Measurements from ENCODE around the gene CYP24A1. TPM values are rescaled to one million over a fixed set of nuclear protein-coding genes. Genes with fewer than 3 reads are reported as not detected.
A peak's percentile ranks its signal among the peaks of the same experiment; 100 is the strongest.

CYP24A1 gene
- polyA plus RNA-seq, 1 donor (not counting 4 experiments of a cell fraction or from before 2014, with no cell fraction given) = 18.2 TPM

DNA sequence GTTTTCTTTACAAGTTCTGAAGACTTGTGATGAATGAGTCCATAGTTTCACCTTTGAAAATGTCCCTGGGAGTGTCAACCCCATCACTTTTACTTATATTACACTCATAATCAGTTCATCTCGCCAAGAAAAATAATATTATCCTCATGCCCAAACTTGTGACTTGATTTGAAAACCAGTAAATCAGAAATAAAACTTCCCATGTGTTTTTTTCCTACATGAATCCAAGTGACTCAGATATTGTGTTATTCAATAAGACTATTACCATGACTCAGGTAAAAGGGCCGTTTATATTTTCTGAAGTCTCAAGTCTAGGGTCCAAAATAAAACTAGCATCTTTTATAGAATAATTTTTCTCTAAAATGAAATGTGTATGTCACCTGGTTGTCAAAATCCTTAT, 15.8 kb upstream of the CYP24A1 start:
- FAIRE-seq = peak; percentile 46
- no peak overlapping the region for H3K9ac ChIP-seq (ENCODE audit: control insufficient read depth, extremely low read depth, insufficient read depth, low read length)
- no peak for TF ChIP-seq EZH2 (IDR thresholded peaks at IDR 0.05; ENCODE audit: low read length)
- TF ChIP-seq, protein P1, sequence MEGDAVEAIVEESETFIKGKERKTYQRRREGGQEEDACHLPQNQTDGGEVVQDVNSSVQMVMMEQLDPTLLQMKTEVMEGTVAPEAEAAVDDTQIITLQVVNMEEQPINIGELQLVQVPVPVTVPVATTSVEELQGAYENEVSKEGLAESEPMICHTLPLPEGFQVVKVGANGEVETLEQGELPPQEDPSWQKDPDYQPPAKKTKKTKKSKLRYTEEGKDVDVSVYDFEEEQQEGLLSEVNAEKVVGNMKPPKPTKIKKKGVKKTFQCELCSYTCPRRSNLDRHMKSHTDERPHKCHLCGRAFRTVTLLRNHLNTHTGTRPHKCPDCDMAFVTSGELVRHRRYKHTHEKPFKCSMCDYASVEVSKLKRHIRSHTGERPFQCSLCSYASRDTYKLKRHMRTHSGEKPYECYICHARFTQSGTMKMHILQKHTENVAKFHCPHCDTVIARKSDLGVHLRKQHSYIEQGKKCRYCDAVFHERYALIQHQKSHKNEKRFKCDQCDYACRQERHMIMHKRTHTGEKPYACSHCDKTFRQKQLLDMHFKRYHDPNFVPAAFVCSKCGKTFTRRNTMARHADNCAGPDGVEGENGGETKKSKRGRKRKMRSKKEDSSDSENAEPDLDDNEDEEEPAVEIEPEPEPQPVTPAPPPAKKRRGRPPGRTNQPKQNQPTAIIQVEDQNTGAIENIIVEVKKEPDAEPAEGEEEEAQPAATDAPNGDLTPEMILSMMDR (optimal IDR thresholded peaks at IDR 0.05 in 1 of 3, IDR thresholded peaks at IDR 0.05 in 1 of 3, conservative IDR thresholded peaks at IDR 0.05 in 1 of 3; ENCODE audit: extremely low read depth in 1 of 3, insufficient read depth in 2 of 3, low read length in 3 of 3) = no peak
- no peaks in the 10 kb centered on the region for H3K79me2 ChIP-seq (ENCODE audit: control insufficient read depth, insufficient read depth, low read length)
- H3K27ac ChIP-seq (ENCODE audit: control insufficient read depth, insufficient read depth, low read length) = peak overlapping the region; percentile 84
- no peaks in the 10 kb centered on the region for H3K27me3 ChIP-seq (ENCODE audit: control insufficient read depth, extremely low read depth, insufficient read depth, low read length)
- no peaks in the 10 kb centered on the region for H3K36me3 ChIP-seq (ENCODE audit: control insufficient read depth in 2 of 2, extremely low read depth in 1 of 2, insufficient read depth in 2 of 2, low read length in 2 of 2)
- peak overlapping the region; percentile 27 for H2AFZ ChIP-seq (ENCODE audit: control insufficient read depth, low read length)
- no peaks in the 10 kb centered on the region for H4K20me1 ChIP-seq (ENCODE audit: control insufficient read depth, extremely low read depth, insufficient read depth, low read length)
- H3K4me1 ChIP-seq (ENCODE audit: control insufficient read depth, extremely low read depth, insufficient read depth, low read length) = peaks cover 34% of the 10 kb centered on the region
- H3K9me3 ChIP-seq (ENCODE audit: control insufficient read depth, low read depth, low read length) = no peaks in the 10 kb centered on the region
- H3K4me2 ChIP-seq (ENCODE audit: control insufficient read depth, extremely low read depth, insufficient read depth, low read depth, low read length) = peak overlapping the region; percentile 38
- dilution Hi-C loops (cut with MboI; ENCODE audit: extremely low pct_ligation_motif_present, low sequenced_read_pairs) = no loop called here
- no peak overlapping the region for H3K4me3 ChIP-seq (ENCODE audit: control insufficient read depth in 2 of 3, extremely low read depth in 1 of 3, insufficient read depth in 2 of 3, low read depth in 1 of 3, low read length in 3 of 3)
- H3K9me1 ChIP-seq (ENCODE audit: control insufficient read depth, extremely low read depth, insufficient read depth, low read length) = no peaks in the 10 kb centered on the region
- DNase-seq (ENCODE audit: low read depth, low spot score) = no peak

DNA sequence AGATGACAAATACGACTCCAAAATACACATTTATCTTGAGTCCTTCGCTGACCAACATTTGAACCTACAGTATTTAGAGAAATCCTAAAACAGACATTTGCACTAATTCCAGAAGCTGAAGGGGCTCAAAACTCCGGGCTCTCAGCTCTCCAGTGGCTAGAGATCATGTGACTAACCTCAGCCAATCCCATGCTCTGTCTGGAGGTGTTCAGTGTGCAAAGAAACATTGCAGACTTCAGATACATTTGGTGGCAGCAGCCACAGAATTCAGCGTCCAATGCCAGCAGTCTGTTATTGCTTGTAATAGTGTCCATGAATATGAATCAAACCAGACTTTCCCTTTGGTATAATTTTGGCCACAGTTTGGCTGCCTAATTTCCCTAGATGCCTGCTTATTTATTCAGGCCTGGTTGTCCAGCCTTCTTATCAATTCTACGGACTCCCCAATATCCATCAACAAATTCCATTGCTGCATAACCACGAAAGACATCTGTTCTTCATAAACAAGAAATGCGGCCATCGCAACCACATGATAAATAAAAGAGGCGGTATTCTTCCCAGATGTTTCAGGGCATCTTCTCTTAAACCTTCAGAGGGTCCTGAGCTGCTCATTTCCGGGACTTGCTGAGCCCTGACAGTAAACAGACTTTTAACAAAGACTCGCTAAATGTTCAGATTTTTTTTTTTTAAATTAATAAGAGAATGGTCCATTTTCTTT, 14.5 kb upstream of the CYP24A1 start:
- H3K9me1 ChIP-seq (ENCODE audit: control insufficient read depth, extremely low read depth, insufficient read depth, low read length) = no peaks in the 10 kb centered on the region
- no peaks in the 10 kb centered on the region for H3K79me2 ChIP-seq (ENCODE audit: control insufficient read depth, insufficient read depth, low read length)
- no peak overlapping the region for H3K9ac ChIP-seq (ENCODE audit: control insufficient read depth, extremely low read depth, insufficient read depth, low read length)
- DNase-seq (ENCODE audit: low read depth, low spot score) (no peak), FAIRE-seq (peak; percentile 5)
- peaks cover 36% of the 10 kb centered on the region for H3K4me1 ChIP-seq (ENCODE audit: control insufficient read depth, extremely low read depth, insufficient read depth, low read length)
- H3K4me3 ChIP-seq (ENCODE audit: control insufficient read depth in 2 of 3, extremely low read depth in 1 of 3, insufficient read depth in 2 of 3, low read depth in 1 of 3, low read length in 3 of 3) = no peak overlapping the region
- no peak overlapping the region for H2AFZ ChIP-seq (ENCODE audit: control insufficient read depth, low read length)
- TF ChIP-seq, protein P1 (optimal IDR thresholded peaks at IDR 0.05 in 1 of 3, IDR thresholded peaks at IDR 0.05 in 1 of 3, conservative IDR thresholded peaks at IDR 0.05 in 1 of 3; ENCODE audit: extremely low read depth in 1 of 3, insufficient read depth in 2 of 3, low read length in 3 of 3) = no peak
- no peak for TF ChIP-seq EZH2 (IDR thresholded peaks at IDR 0.05; ENCODE audit: low read length)
- H3K36me3 ChIP-seq (ENCODE audit: control insufficient read depth in 2 of 2, extremely low read depth in 1 of 2, insufficient read depth in 2 of 2, low read length in 2 of 2) = no peaks in the 10 kb centered on the region
- dilution Hi-C loops (cut with MboI; ENCODE audit: extremely low pct_ligation_motif_present, low sequenced_read_pairs) = no loop called here
- no peaks in the 10 kb centered on the region for H3K9me3 ChIP-seq (ENCODE audit: control insufficient read depth, low read depth, low read length)
- H3K27me3 ChIP-seq (ENCODE audit: control insufficient read depth, extremely low read depth, insufficient read depth, low read length) = no peaks in the 10 kb centered on the region
- no peaks in the 10 kb centered on the region for H4K20me1 ChIP-seq (ENCODE audit: control insufficient read depth, extremely low read depth, insufficient read depth, low read length)
- H3K4me2 ChIP-seq (ENCODE audit: control insufficient read depth, extremely low read depth, insufficient read depth, low read depth, low read length) = no peak overlapping the region
- no peak overlapping the region for H3K27ac ChIP-seq (ENCODE audit: control insufficient read depth, insufficient read depth, low read length)
